GM19397 (cell line): ENCODE measurements around the gene GNA15.
"Not testable (repeated sequence)": the region's sequence is repeated elsewhere in the genome, so short reads cannot be mapped to it uniquely, and the experiment has no call there.

Experiments used
- ATAC-seq: cut with Tn5 transposase; IDR thresholded peaks from one replicate; pipeline ENCODE4 v1.9.1; 2021; ENCODE audit warnings: mild to moderate bottlenecking, moderate library complexity; ENCODE audit not compliant: unreplicated experiment

GNA15 gene

DNA sequence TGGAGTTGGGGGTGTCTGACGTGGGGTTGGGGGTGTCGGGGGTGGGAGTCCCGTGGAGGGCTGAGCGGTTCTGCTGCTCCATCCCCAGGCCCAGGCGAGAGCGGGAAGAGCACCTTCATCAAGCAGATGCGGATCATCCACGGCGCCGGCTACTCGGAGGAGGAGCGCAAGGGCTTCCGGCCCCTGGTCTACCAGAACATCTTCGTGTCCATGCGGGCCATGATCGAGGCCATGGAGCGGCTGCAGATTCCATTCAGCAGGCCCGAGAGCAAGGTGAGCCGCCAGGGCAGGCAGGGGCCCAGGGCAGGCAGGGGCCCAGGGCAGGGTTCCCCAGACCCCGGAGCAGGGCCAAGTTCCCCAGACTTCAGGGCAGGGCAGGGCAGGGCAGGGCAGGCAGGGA is 12.7 kb downstream of the GNA15 start:
- ATAC-seq, result no peak

GRCh38 chr19:3149089-3149488 is 13.3 kb downstream of the GNA15 start:
- ATAC-seq, result no peak

DNA sequence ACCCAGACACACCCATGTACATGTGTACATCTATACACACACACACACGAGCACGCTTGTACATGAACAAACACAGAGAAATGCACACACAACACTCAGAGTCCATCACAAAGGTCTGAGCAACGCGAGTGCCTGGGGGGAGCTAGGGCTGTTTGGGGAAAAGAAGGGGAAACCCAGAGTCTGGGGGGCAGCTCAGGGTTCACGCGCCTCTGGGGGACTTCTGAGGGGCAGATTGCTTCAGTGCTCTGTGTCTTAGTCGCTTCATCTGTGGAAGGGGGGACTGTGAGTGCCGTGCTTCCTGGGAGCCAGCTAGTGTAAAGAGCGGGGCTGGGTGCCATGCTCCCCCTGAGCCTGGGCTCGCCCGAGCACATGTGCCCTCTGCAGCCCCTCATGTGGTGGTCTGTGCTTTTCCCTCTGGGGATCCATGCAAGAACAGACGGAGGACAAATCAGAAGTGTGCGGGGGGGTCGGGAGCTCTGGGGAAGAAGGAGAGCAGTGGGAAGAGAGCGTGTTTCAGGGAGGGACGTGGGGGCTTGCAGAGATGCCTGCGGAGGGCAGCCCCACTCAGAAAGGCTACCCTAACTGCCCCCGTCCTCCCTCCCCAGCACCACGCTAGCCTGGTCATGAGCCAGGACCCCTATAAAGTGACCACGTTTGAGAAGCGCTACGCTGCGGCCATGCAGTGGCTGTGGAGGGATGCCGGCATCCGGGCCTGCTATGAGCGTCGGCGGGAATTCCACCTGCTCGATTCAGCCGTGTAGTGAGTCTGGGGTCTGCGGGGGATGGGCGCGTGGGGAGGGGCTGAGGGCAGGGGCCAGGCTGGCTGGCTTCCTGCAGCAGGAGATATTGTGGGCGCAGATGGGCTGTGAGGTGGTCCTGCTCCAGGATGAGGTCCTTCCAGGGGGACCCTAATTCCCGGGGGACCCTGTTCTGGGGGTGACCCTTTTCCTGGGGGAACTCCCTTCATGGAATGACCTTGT is 14.0 kb downstream of the GNA15 start:
- no peak for ATAC-seq

- no peak for ATAC-seq
Measured at GRCh38 chr19:3150739-3151329, 15.0 kb downstream of the GNA15 start.

DNA sequence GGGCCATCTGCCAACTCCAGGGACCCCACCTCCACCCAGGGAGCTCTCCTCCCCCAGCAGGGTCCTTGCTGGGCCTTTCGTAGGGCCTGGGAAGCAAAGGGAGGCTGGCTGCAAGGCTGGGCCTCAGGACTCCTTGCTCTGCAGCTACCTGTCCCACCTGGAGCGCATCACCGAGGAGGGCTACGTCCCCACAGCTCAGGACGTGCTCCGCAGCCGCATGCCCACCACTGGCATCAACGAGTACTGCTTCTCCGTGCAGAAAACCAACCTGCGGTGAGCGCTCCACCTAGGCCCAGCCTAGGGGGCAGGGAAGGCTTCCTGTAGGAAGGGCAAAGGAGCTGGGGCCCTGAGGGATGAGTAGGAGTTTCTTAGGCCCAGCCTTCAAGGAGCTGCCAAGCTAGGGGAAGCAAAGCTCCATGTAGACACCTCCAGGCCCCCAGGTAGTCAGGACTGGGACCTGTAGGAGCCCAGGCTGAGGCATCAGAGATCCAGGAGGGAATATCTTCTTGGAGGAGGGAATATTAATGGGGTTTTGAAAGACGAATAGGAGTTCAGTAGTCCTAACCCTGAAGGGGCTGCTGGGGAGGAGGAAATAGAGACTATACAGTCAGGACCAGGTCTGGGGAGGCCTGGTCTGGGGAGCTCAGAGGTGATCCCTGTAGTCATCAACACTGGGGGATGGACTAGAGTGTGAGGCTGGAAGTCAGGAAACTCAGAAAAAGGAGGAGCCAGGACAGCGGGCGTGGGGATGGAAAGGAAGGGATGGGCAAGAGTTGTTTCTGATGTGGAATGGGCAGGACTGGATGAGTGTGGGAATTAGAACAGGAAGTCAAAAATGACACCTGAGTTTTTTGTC is 16.0 kb downstream of the GNA15 start:
- no peak for ATAC-seq

GRCh38 chr19:3152419-3152780 is 16.6 kb downstream of the GNA15 start:
- no peak for ATAC-seq

DNA sequence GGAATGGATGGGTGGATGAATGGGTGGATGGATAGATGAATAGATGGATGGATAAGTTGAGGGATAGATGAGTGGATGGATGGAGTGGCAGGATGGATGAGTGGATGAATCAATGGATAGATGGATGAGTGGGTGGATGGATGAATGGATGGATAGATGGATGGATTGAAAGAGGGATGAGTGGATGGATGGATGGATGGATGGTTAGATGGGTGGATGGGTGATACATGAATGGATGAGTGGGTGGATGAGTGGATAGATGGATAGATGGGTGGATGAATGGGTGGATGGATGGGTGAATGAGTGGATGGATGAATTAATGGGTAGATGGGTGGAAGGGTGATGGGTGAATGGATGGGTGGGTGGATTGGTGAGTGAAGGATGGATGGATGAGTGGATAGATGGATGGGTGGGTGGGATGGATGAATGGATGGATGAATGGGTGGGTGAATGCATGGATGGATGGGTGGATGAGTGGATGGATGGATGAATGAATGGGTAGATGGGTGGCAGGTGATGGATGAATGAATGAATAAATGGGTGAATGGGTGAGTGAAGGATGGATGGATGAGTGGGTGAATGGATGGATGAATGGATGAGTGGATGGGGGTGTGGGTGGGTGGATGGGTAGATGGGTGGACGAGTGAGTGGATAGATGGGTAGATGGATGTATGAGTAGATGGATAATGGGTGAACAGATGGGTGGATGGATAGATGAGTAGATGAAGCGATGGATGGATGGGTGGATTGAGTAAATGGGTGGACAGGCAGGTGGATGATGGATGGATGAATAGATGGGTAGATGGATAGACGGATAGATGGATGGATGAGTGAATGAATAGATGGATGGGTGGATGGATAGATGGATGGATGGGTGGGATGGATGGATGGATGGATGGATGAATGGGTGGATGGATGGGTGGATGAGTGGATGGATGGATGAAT is 17.7 kb downstream of the GNA15 start:
- ATAC-seq, result no peak

- ATAC-seq, result not testable (repeated sequence)
Measured at GRCh38 chr19:3154447-3154846, 18.6 kb downstream of the GNA15 start.

- peak; percentile 65 for ATAC-seq
Measured at GRCh38 chr19:3154957-3155736, 19.3 kb downstream of the GNA15 start.

GRCh38 chr19:3157096-3157845 is 21.4 kb downstream of the GNA15 start:
- ATAC-seq, result no peak

DNA sequence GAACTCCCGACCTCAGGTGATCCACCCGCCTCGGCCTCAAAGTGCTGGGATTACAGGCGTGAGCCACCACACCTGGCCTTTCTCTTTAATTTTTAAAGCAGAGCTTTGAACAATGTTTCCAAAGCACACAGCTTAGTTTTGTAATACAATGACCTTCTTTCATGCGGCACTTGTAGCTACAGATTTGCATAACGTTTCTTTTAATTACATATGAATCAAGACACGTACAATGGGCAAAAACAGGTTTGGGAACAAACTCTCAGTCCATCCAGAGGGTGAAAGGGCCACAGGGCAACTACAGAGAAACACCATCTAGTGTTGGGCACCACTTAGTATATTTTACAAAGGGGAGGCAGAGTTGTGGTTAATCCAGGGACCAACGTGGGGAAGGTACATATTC is 23.7 kb downstream of the GNA15 start:
- no peak for ATAC-seq

GRCh38 chr19:3160219-3160618 is 24.4 kb downstream of the GNA15 start:
- ATAC-seq, result no peak

DNA sequence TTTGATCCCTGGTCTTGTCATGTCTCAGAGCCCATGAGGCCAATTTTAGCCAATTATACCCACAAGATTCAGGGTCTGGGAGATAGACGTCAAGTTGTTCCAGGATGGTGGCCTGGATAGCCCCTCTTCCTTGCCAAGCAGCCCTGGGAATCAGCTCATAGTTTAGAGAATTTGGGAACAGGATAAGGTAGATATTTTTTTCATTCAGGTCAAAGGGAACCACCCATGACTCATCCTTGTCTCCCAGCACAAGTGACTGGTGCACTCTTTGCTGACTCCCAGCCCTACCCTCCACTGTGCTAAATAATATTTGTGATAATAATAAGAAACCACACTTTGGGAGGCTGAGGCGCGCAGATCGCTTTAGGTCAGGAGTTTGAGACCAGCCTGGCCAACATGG is 25.6 kb downstream of the GNA15 start:
- no peak for ATAC-seq

- no peak for ATAC-seq
Measured at GRCh38 chr19:3162418-3163229, 26.8 kb downstream of the GNA15 start.

DNA sequence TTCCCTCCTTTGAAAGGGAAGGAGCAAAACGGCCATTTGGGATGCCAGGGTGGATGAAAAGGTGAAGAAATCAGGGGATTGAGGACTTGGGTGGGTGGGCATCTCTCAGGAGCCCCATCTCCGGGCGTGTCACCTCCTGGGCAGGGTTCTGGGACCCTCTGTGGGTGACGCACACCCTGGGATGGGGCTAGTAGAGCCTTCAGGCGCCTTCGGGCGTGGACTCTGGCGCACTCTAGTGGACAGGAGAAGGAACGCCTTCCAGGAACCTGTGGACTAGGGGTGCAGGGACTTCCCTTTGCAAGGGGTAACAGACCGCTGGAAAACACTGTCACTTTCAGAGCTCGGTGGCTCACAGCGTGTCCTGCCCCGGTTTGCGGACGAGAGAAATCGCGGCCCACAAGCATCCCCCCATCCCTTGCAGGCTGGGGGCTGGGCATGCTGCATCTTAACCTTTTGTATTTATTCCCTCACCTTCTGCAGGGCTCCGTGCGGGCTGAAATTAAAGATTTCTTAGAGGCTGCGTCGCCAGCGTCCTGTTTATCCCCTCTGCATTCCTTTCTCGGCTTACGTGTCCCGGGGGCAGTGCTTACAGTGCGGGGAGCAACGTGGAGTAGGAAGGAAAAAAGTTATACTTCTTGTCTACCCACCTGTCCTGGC is 27.5 kb downstream of the GNA15 start:
- ATAC-seq, result no peak

DNA sequence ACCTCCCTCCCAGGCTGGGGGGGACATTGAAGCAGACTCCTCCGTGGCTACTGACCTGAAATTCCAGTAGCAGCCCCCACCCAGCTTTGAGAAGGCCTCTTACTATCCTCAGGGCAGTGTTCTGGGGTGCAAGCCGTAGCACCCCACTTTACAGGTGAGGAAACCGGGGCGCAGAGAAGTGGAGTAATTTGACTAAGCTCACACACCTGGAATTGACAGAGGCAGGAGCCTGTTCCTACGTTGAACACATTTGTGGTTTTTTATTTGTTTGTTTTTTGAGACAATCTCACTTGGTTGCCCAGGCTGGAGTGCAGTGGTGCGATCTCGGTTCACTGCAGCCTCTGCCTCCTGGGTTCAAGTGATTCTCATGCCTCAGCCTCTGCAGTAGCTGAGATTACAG is 28.1 kb downstream of the GNA15 start:
- ATAC-seq, result no peak

DNA sequence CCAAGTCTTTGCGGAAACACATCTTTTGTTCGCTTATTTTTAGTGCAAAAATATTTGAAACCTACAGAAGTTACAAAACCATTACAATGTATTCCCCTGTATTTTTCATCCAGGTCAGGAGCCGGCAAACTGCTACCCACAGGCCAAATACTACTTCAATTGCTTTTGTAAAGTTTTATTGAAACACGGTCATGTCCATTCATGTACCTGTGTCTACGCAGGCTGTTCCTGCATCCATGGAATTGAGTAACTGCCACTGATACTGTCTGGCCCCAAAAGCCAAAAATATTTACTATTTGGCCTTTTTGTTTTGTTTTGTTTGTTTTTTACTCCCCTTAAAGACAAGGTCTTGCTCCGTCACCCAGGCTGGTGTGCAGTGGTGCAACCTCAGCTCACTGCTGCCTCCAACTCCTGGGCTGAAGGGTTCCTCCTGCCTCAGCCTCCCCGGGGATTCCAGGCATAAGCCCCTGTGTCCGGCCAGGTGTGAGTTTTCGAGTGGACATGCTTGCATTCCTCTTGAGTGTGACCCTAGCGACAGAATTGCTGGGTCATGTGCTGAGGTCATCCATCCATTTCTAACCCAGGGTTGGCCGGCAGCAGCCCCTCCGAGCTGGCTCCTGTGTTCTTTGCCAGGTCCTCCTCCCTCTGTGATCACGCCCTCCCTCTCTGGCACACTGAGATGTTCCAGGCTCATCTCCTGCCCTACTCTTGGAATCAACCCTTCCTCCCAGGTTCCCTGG is 31.9 kb downstream of the GNA15 start:
- no peak for ATAC-seq
